Esophagus muscularis mucosa (tissue), 4 donors: ENCODE data around the gene SELENOK. TPM values are rescaled to one million over a fixed set of nuclear protein-coding genes. Genes with fewer than 3 reads are reported as not detected.

Source experiments
- DNase-seq: peaks from one replicate; pipeline ENCODE4 v3.0.0-alpha.2; 2017; ENCODE audit errors: extremely low spot score
- H3K27ac ChIP-seq, 4 donors: fragments of 200-600 bp; sonication (generic); replicated peaks in 1 of 4; 1 replicate in 3 of 4; 2 replicates in 1 of 4; pipeline ENCODE4 v1.5.1; 2016 to 2019; ENCODE audit warnings: mild to moderate bottlenecking in 1 of 4
- H3K27me3 ChIP-seq, 4 donors: fragments of 200-600 bp; sonication (generic); one replicate each; pipeline versions ENCODE4 v1.5.1 to v1.6.0; 2016 to 2019
- H3K36me3 ChIP-seq, 4 donors: fragments of 200-600 bp; sonication (generic); one replicate each; pipeline ENCODE4 v1.5.1; 2016 to 2019
- H3K4me1 ChIP-seq, 4 donors: fragments of 200-600 bp; sonication (generic); one replicate each; pipeline ENCODE4 v1.5.1; 2016 to 2019
- H3K4me3 ChIP-seq, 4 donors: fragments of 200-600 bp; sonication (generic); 1 replicate in 2 of 4; 2 replicates in 2 of 4; pipeline ENCODE4 v1.5.1; 2016 to 2019; ENCODE audit warnings: mild to moderate bottlenecking in 4 of 4, moderate library complexity in 1 of 4
- H3K9me3 ChIP-seq, 4 donors: fragments of 200-600 bp; sonication (generic); 1 replicate in 3 of 4; 2 replicates in 1 of 4; pipeline ENCODE4 v1.5.1; 2016 to 2019
- CTCF ChIP-seq, 3 experiments: fragments of 200-600 bp in 2 of 3; fragments of 450-650 bp in 1 of 3; sonication (generic) in 2 of 3; IDR thresholded peaks; one replicate each; pipeline ENCODE4 v1.5.1; 2017 to 2019; ENCODE audit warnings: antibody characterized with exemption in 3 of 3, mild to moderate bottlenecking in 2 of 3, moderate library complexity in 1 of 3
- EP300 ChIP-seq: sonication (generic); formaldehyde crosslinking; IDR thresholded peaks from one replicate; pipeline ENCODE4 v1.6.1; 2017; ENCODE audit warnings: antibody characterized with exemption
- POLR2A ChIP-seq: fragments of 450-650 bp; IDR thresholded peaks from one replicate; pipeline ENCODE4 v1.6.1; 2017; ENCODE audit warnings: antibody characterized with exemption, moderate library complexity, mild to moderate bottlenecking, low read depth
- POLR2AphosphoS5 ChIP-seq, 2 donors: sonication (generic); formaldehyde crosslinking; IDR thresholded peaks; one replicate each; pipeline ENCODE4 v1.6.1; 2017; ENCODE audit warnings: antibody characterized with exemption in 2 of 2
- WGBS: methylation state at CpG from one replicate; pipeline ENCODE4 v1.1.5; 2018; 5-methylcytosine and 5-hydroxymethylcytosine counted together
- intact Hi-C: fragments of 100-400 bp; cut with DNase I; formaldehyde crosslinking; loops from one replicate; pipeline ENCODE4 v1.15.1; 2023
- total RNA-seq, 4 donors: library from RNA; depleted of rRNA; stranded (reverse); fragments of >200 nt; gene quantifications; one replicate each; pipeline versions ENCODE4 v1.1.0 to v1.2.1, GENCODE V29; 2016

SELENOK gene
- total RNA-seq, 4 donors from 2014 or later, result 48.8 to 75.3 (median 68.4) TPM

- no peak overlapping the region for H3K4me3 ChIP-seq
- DNase-seq, result no peak
- intact Hi-C loops, result no loop called here
- no peak overlapping the region for H3K27ac ChIP-seq
- TF ChIP-seq CTCF (IDR thresholded peaks at IDR 0.05), result no peak
- no peak for TF ChIP-seq POLR2AphosphoS5 (IDR thresholded peaks at IDR 0.05)
- TF ChIP-seq POLR2A, result no peak
- no peak for TF ChIP-seq EP300
- no peaks in the 10 kb centered on the region for H3K9me3 ChIP-seq
- peaks cover 21 to 49% (median 36%) of the 10 kb centered on the region in 4 donors for H3K36me3 ChIP-seq
- H3K4me1 ChIP-seq, result peaks cover 17 to 28% (median 26%) of the 10 kb centered on the region in 4 donors
- H3K27me3 ChIP-seq, result no peaks in the 10 kb centered on the region
These were observed 4.2 kb downstream of the SELENOK start for GRCh38 chr3:53887446-53887845.

- 76% methylated on average over 3 of the region's 3 CpGs for WGBS
- TF ChIP-seq POLR2A (no peak), EP300 (no peak), POLR2AphosphoS5 (IDR thresholded peaks at IDR 0.05) (no peak), CTCF (IDR thresholded peaks at IDR 0.05) (no peak)
- intact Hi-C loops, result no loop called here
- no peaks in the 10 kb centered on the region for H3K27me3 ChIP-seq
- peaks cover 21 to 49% (median 36%) of the 10 kb centered on the region in 4 donors for H3K36me3 ChIP-seq
- no peaks in the 10 kb centered on the region for H3K9me3 ChIP-seq
- H3K27ac ChIP-seq, result no peak overlapping the region
- no peak overlapping the region for H3K4me3 ChIP-seq
- no peak for DNase-seq
- peaks cover 23 to 29% (median 26%) of the 10 kb centered on the region in 4 donors for H3K4me1 ChIP-seq
These were observed 6.4 kb downstream of the SELENOK start for GRCh38 chr3:53885239-53885638.

- Histone ChIP-seq H3K4me1 (peaks cover 18 to 25% (median 22%) of the 10 kb centered on the region in 4 donors), H3K36me3 (peaks cover 21 to 54% (median 39%) of the 10 kb centered on the region in 4 donors), H3K4me3 (no peak overlapping the region), H3K27me3 (no peaks in the 10 kb centered on the region), H3K9me3 (no peaks in the 10 kb centered on the region), H3K27ac (no peak overlapping the region)
- intact Hi-C loops, result no loop called here
- DNase-seq, result no peak
- WGBS, result 94% methylated on average over 11 of the region's 11 CpGs
- TF ChIP-seq CTCF (IDR thresholded peaks at IDR 0.05) (no peak), EP300 (no peak), POLR2AphosphoS5 (IDR thresholded peaks at IDR 0.05) (no peak), POLR2A (no peak)
These were observed 7.0 kb downstream of the SELENOK start for GRCh38 chr3:53884623-53885022.

GRCh38 chr3:53883008-53883407, 8.7 kb downstream of the SELENOK start:
- intact Hi-C loops, result no loop called here
- no peaks in the 10 kb centered on the region for H3K27me3 ChIP-seq
- no peaks in the 10 kb centered on the region for H3K9me3 ChIP-seq
- no peak overlapping the region for H3K4me3 ChIP-seq
- H3K36me3 ChIP-seq, result peaks cover 33 to 67% (median 53%) of the 10 kb centered on the region in 4 donors
- no peak for DNase-seq
- TF ChIP-seq EP300 (no peak), POLR2AphosphoS5 (IDR thresholded peaks at IDR 0.05) (no peak)
- H3K4me1 ChIP-seq, result peaks cover 13 to 19% (median 17%) of the 10 kb centered on the region in 4 donors
- WGBS, result 97% methylated on average over 4 of the region's 4 CpGs
- no peak overlapping the region for H3K27ac ChIP-seq

GRCh38 chr3:53881691-53882593, 9.7 kb downstream of the SELENOK start, which contains the start of gene ACTR8:
Gene ACTR8, minus strand, starts transcription at chr3:53882152. Its CDS starts 51 bp downstream, at chr3:53882101.
- TF ChIP-seq POLR2AphosphoS5 (IDR thresholded peaks at IDR 0.05), result peak; percentile 77 to 88
- no peak for TF ChIP-seq EP300
- no peak for TF ChIP-seq POLR2A
- peak in 1 of 3 experiments; percentile 20 for TF ChIP-seq CTCF (IDR thresholded peaks at IDR 0.05)
- no peaks in the 10 kb centered on the region for H3K9me3 ChIP-seq
- peaks cover 39 to 68% (median 58%) of the 10 kb centered on the region in 4 donors for H3K36me3 ChIP-seq
- H3K27me3 ChIP-seq, result no peaks in the 10 kb centered on the region
- peaks cover 13 to 19% (median 17%) of the 10 kb centered on the region in 4 donors for H3K4me1 ChIP-seq
- DNase-seq, result peak; percentile 95
- intact Hi-C loops, result no loop called here
- peak within 1 kb of the TSS; percentile 68 to 97 (median 89) for H3K4me3 ChIP-seq
- 2% methylated on average over 37 of the region's 65 CpGs for WGBS
- H3K27ac ChIP-seq, result peak within 1 kb of the TSS; percentile 84 to 88 (median 86)
